HG03558 (cell line): ENCODE results near the gene TAGLN3.
A peak's percentile ranks its signal among the peaks of the same experiment; 100 is the strongest.

Experiments
- ATAC-seq: cut with Tn5 transposase; IDR thresholded peaks from one replicate; pipeline ENCODE4 v1.9.1; 2021; ENCODE audit warnings: moderate number of reproducible peaks; ENCODE audit not compliant: unreplicated experiment; ENCODE audit errors: extremely low read depth

Gene TAGLN3

DNA sequence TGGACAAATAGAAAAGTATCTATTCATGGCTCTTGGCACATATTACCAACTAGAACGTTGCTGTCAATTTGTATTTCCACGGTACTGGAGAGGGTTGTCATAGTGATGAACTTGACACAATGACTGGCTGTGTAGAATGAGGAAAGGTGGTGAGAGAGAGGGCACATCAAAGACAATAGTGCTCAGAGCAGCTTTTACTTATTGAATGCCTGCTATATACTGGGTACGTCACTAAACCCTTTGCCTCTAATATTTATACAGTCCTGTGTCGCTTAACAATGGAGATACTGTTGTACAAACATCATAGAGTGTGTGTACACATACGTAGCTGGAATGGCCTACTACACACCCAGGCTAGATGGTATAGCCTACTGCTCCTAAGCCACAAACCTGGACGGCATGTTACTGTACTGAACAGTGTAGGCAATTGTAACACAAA lies 44.1 kb downstream of the TAGLN3 start:
- ATAC-seq = no peak

GRCh38 chr3:112043621-112044201 lies 45.0 kb downstream of the TAGLN3 start:
- ATAC-seq = peak; percentile 69

DNA sequence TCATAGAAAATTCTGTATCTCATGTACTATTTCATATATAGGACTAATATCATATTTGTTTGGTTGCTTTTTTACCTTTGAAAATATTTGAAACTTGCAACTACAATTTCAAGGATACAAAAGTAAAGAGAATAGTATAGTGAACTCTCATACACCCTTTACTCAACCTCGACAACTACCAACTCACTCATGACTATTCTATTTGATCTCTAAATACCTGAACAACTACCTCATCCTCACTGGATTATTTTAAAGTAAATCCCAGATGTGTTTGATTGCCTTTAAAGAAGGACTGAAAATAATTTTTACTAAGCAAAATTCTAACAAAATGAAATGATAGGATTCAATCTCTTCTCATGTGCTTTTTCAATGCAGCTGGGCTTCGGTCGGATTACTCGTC lies 47.9 kb downstream of the TAGLN3 start:
- ATAC-seq = no peak

DNA sequence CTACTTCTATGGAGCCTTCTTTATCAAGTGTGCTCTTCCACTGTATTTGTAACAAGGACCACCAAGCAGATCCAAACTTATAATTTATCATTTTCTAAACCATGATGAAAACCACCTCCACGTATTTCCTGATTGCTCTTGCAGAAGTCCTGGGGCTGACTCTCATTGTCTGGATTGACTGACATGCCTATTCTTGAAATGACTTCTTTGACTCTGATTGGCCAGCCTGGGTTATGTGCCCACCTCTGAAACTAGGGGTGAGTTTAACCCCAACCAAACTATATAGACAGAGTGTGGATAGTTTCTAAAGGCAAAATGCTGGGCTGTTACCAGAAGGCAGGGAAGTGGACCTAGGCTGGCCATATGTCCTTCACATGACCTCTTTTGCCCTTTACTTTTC lies 48.5 kb downstream of the TAGLN3 start:
- no peak for ATAC-seq

GRCh38 chr3:112048911-112049310 lies 50.2 kb downstream of the TAGLN3 start:
- no peak for ATAC-seq

DNA sequence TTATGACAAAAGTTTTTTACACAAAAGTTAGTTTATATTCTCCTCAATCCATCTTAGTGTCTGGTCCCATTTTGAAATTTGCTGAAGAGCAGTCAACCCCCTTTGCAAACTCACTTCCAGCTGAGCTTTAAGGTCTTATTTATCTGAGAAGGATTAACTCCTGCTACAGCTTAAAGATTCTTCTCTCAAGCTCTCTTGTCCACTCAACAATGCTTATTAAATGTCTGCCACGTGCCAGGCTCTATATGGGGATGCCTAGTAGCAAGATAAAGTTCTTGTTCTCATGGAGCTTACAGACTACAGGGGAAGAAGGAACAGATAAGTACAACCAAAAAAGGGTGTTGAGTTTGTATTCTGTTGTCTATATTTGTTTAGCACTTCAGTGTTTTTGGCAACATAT lies 54.5 kb downstream of the TAGLN3 start:
- no peak for ATAC-seq

- no peak for ATAC-seq
Observed at GRCh38 chr3:112056451-112056929, 57.8 kb downstream of the TAGLN3 start.

GRCh38 chr3:112059497-112059896 lies 60.8 kb downstream of the TAGLN3 start:
- ATAC-seq = no peak

DNA sequence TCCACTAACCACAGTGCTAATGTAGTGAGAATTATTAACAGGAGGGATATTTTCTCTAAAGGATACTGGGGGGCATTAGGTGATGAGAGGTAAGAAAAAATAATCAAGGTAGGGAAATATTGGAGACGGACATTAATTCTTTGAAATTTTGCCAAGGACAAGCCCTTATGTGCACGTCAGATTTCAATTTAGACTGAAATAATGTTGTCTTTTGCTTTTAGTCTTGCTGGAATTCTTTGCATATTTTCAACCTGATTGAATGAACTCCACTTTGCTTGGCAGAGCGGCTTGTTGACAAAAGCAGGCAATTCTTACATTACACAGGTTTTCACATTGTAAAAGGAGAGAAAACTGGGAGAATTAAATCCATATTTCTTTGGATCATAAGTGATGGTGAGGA lies 62.4 kb downstream of the TAGLN3 start:
- ATAC-seq = no peak
